K562 (cell line): ENCODE results near the gene CD1E. TPM values are rescaled to one million over a fixed set of nuclear protein-coding genes. Genes with fewer than 3 reads are reported as not detected.

Source experiments
- ATAC-seq: fragments of 200-7000 bp; cut with Tn5 transposase; 3 replicates; pipeline ENCODE4 v1.9.1; 2020; ENCODE audit warnings: moderate library complexity
- BruUV-seq: library from RNA; stranded (reverse); fragments of 400-500 nt; replicated peaks from 2 replicates; lab custom pipeline; 2021; lab: Mats Ljungman, UMichigan
- CTCF ChIA-PET: fragments of 300-600 bp; formaldehyde crosslinking; extraction: SDS; loops from one replicate; lab custom pipeline; 2021; ENCODE audit warnings: low intra/inter-chr PET ratio; lab: Yijun Ruan, JAX
- POLR2A ChIA-PET: fragments of 300-600, 350-650 bp; sonication (Branson Sonifier 250); formaldehyde crosslinking; extraction: SDS; loops from one replicate; lab custom pipeline; 2021; ENCODE audit warnings: antibody characterized with exemption, inconsistent platforms; lab: Yijun Ruan, JAX
- DNase-seq, 4 experiments: peaks; one replicate each; pipeline versions ENCODE4 v3.0.0 to v3.0.0-alpha.2; 2011 to 2018; ENCODE audit warnings: low spot score in 3 of 4, mixed read lengths in 3 of 4; ENCODE audit errors: extremely low read depth in 1 of 4
- FAIRE-seq: peaks from 2 replicates; lab custom pipeline; 2011; peaks lifted over from hg19 to GRCh38; lab: Jason Lieb, UNC
- H2AFZ ChIP-seq: 2 replicates; pipeline ENCODE4 v1.6.0; 2011; ENCODE audit warnings: low read depth, low read length, control low read depth, inconsistent platforms
- H3K27ac ChIP-seq: fragments of 200-600 bp; 3 replicates; pipeline ENCODE4 v1.8.0; 2011; ENCODE audit warnings: low read depth, mild to moderate bottlenecking, control low read depth, inconsistent platforms, low read length, moderate library complexity, mixed read lengths; ENCODE audit errors: extremely low read depth
- H3K27me3 ChIP-seq, 2 experiments: fragments of 300-600 bp in 1 of 2; 2 replicates in 1 of 2; 3 replicates in 1 of 2; pipeline versions ENCODE4 v1.6.0 to v1.8.0; 2011; ENCODE audit warnings: inconsistent platforms in 2 of 2, low read length in 2 of 2, mild to moderate bottlenecking in 1 of 2, mixed read lengths in 1 of 2, moderate library complexity in 1 of 2; ENCODE audit not compliant: control insufficient read depth in 2 of 2, insufficient read depth in 2 of 2
- H3K36me3 ChIP-seq: fragments of 300-600 bp; 3 replicates; pipeline ENCODE4 v1.8.0; 2011; ENCODE audit warnings: mild to moderate bottlenecking, low read length, inconsistent platforms; ENCODE audit not compliant: control insufficient read depth, insufficient read depth
- H3K4me1 ChIP-seq, 2 experiments: fragments of 200-600 bp in 1 of 2; replicated peaks in 1 of 2; 2 replicates in 1 of 2; 3 replicates in 1 of 2; pipeline versions ENCODE4 v1.5.1 to v1.8.0; 2011; ENCODE audit warnings: inconsistent platforms in 2 of 2, low read length in 2 of 2, mild to moderate bottlenecking in 1 of 2, mixed read lengths in 1 of 2, moderate library complexity in 1 of 2; ENCODE audit not compliant: control insufficient read depth in 2 of 2, insufficient read depth in 2 of 2
- H3K4me2 ChIP-seq: 2 replicates; pipeline ENCODE4 v1.6.1; 2011; ENCODE audit warnings: low read length, control low read depth, inconsistent platforms, mixed read lengths; ENCODE audit not compliant: insufficient read depth
- H3K4me3 ChIP-seq: fragments of 200-600 bp; sonication (generic), shearing (Covaris generic); 2 replicates; pipeline ENCODE4 v1.5.1; 2016; ENCODE audit warnings: control low read depth, inconsistent platforms
- H3K79me2 ChIP-seq: fragments of 200-600 bp; 3 replicates; pipeline ENCODE4 v1.8.0; 2011; ENCODE audit warnings: low read length, inconsistent platforms; ENCODE audit not compliant: control insufficient read depth, insufficient read depth
- H3K9ac ChIP-seq, 2 experiments: 2 replicates each; pipeline versions ENCODE4 v1.6.0 to v1.6.1; 2011; ENCODE audit warnings: low read depth in 2 of 2, low read length in 2 of 2, control low read depth in 1 of 2, inconsistent platforms in 1 of 2, mild to moderate bottlenecking in 1 of 2, mixed read lengths in 1 of 2; ENCODE audit not compliant: insufficient read depth in 1 of 2
- H3K9me1 ChIP-seq: one replicate; pipeline ENCODE4 v1.6.0; 2011; ENCODE audit warnings: inconsistent platforms, mild to moderate bottlenecking, low read length, moderate library complexity; ENCODE audit not compliant: control insufficient read depth, insufficient read depth
- H3K9me3 ChIP-seq: replicated peaks from 2 replicates; pipeline ENCODE4 v1.5.1; 2011; ENCODE audit warnings: low read depth, low read length, inconsistent platforms; ENCODE audit not compliant: control insufficient read depth, insufficient read depth
- H4K20me1 ChIP-seq: replicated peaks from 2 replicates; pipeline ENCODE4 v1.6.1; 2011; ENCODE audit warnings: low read length, inconsistent platforms, mixed read lengths; ENCODE audit not compliant: control insufficient read depth, insufficient read depth
- CBX2 ChIP-seq: fragments of 200-600 bp; sonication (generic); IDR thresholded peaks from one replicate; pipeline ENCODE4 v1.6.1; 2012; ENCODE audit warnings: mild to moderate bottlenecking, low read length, inconsistent platforms; ENCODE audit not compliant: insufficient read depth, poor library complexity, severe bottlenecking
- CCNT2 ChIP-seq: IDR thresholded peaks from 2 replicates; pipeline ENCODE4 v1.6.1; 2011; ENCODE audit warnings: borderline replicate concordance, low read depth, mild to moderate bottlenecking, moderate library complexity, mixed read lengths, low read length; ENCODE audit not compliant: insufficient read length; ENCODE audit errors: extremely low read depth
- EGR1 ChIP-seq: fragments of 450-650 bp; conservative IDR thresholded peaks from 2 replicates; pipeline ENCODE4 v1.6.1; 2017; ENCODE audit warnings: mild to moderate bottlenecking
- HMGN3 ChIP-seq: IDR thresholded peaks from 2 replicates; pipeline ENCODE4 v1.6.1; 2011; ENCODE audit warnings: borderline replicate concordance, low read depth, mild to moderate bottlenecking, mixed read lengths, low read length; ENCODE audit not compliant: insufficient read length; ENCODE audit errors: extremely low read depth
- HSF4 ChIP-seq: fragments of 250-450 bp; sonication (Bioruptor Pico); IDR thresholded peaks from 2 replicates; pipeline ENCODE4 v2.1.2; 2022; ENCODE audit warnings: mild to moderate bottlenecking, moderate library complexity, borderline replicate concordance
- ZNF586 ChIP-seq: fragments of 450-650 bp; formaldehyde crosslinking; conservative IDR thresholded peaks from 2 replicates; pipeline ENCODE4 v1.4.0; 2020; ENCODE audit warnings: mild to moderate bottlenecking, moderate library complexity
- ZNF75A ChIP-seq: fragments of 450-650 bp; formaldehyde crosslinking; IDR thresholded peaks from 2 replicates; pipeline ENCODE4 v1.4.0; 2020; ENCODE audit warnings: mild to moderate bottlenecking
- WGBS: fragments of 100-300 bp; shearing (Covaris generic); methylation state at CpG from one replicate; pipeline ENCODE4 v1.1.6; 2016; ENCODE audit warnings: low coverage, mixed read lengths; ENCODE audit not compliant: insufficient coverage; ENCODE audit errors: missing lambda C conversion rate; 5-methylcytosine and 5-hydroxymethylcytosine counted together
- in situ Hi-C: fragments of 300-500 bp; cut with MboI; formaldehyde crosslinking; loops from 4 replicates; pipeline ENCODE4 v1.15.0; 2018; ENCODE audit warnings: inconsistent platforms, mixed read lengths
- intact Hi-C: fragments of 100-400 bp; cut with micrococcal nuclease; formaldehyde crosslinking; loops from 2 replicates; pipeline ENCODE4 v1.14.2; 2022
- polyA plus RNA-seq, 8 experiments: library from polyadenylated mRNA; depleted of rRNA in 4 of 8; stranded (reverse) in 5 of 8; unstranded in 3 of 8; fragments of >200 nt; fragmentation: Nextera tagmentation in 2 of 8; fragmentation: Illumina TruSeq in 1 of 8; extraction: Ambion mirVana in 2 of 8; extraction: Trizol in 1 of 8; gene quantifications; 2 replicates each; pipeline versions ENCODE4 v1.2.1 to v1.2.3, GENCODE V29; 2011 to 2014; ENCODE audit warnings: inconsistent platforms in 1 of 8, missing spikeins in 1 of 8
- total RNA-seq, 7 experiments: library from RNA; depleted of rRNA in 6 of 7; stranded (reverse); fragments of >200 nt in 6 of 7; fragmentation: Illumina TruSeq in 2 of 7; extraction: Trizol in 2 of 7; gene quantifications; 2 replicates each; pipeline versions ENCODE4 v1.2.1 to v1.2.3, GENCODE V29; 2011 to 2021; ENCODE audit warnings: low replicate concordance in 1 of 7
- TF ChIP-seq, protein P1 (sequence below): fragments of 250-450 bp; sonication (Bioruptor Pico); IDR thresholded peaks from 2 replicates; pipeline ENCODE4 v1.4.0; 2020; ENCODE audit warnings: mild to moderate bottlenecking, moderate library complexity, borderline replicate concordance
- TF ChIP-seq, protein P2 (sequence below): sonication (generic); formaldehyde crosslinking; IDR thresholded peaks from 2 replicates; pipeline ENCODE4 v1.8.0; 2023; ENCODE audit warnings: mild to moderate bottlenecking, missing genetic modification reagents

The CD1E gene
- total and polyA plus RNA-seq, 9 of the 15 experiments (the other 6 are each of a cell fraction or from before 2014, with no cell fraction given) = not detected

DNA sequence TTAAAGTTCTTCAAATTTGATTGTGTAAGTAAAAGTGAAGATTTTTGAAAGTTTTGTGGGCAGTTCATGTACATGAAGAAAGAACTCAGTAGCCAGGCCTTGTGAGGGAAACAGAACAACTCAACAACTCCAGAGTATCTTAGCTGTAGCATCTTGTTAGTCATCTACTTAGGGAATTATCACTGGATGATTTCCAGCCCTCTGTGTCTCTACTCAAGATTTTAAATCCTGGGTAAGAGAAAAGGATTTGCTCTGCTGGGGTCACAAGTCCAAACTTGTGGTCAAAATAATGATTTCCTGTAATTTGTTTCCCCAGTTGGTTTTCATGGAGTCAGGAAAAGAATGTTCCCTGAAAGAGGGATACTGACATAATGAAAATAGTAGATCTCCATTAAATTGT, 37.4 kb downstream of the CD1E start (continued):
- TF ChIP-seq, protein P1, sequence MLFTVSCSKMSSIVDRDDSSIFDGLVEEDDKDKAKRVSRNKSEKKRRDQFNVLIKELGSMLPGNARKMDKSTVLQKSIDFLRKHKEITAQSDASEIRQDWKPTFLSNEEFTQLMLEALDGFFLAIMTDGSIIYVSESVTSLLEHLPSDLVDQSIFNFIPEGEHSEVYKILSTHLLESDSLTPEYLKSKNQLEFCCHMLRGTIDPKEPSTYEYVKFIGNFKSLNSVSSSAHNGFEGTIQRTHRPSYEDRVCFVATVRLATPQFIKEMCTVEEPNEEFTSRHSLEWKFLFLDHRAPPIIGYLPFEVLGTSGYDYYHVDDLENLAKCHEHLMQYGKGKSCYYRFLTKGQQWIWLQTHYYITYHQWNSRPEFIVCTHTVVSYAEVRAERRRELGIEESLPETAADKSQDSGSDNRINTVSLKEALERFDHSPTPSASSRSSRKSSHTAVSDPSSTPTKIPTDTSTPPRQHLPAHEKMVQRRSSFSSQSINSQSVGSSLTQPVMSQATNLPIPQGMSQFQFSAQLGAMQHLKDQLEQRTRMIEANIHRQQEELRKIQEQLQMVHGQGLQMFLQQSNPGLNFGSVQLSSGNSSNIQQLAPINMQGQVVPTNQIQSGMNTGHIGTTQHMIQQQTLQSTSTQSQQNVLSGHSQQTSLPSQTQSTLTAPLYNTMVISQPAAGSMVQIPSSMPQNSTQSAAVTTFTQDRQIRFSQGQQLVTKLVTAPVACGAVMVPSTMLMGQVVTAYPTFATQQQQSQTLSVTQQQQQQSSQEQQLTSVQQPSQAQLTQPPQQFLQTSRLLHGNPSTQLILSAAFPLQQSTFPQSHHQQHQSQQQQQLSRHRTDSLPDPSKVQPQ (CRISPR knock-in tag) = no peak
- TF ChIP-seq ZNF75A (CRISPR knock-in tag) (no peak), EGR1 (no peak)

DNA sequence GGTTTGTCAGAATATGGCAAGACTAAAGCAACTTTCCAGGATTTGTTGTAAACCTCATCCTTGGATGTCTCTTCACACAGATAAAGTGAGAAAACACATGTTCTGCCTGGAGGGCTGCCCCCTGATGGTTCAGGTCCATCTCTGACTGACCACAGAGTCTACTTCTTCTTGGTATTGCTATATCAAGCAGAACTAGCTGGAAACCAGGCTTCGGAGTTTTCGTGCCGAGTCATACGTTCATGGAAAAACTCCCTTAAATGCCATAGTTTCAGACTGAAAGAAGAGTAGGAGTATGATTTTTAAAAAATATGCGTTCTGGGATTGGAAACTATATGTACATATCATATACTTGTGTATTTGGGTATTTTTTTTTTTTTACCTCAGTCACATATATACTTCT, 39.8 kb downstream of the CD1E start:
- ChIA-PET POLR2A (no interaction called here), CTCF (no interaction called here)
- no peaks in the 10 kb centered on the region for H3K9me1 ChIP-seq
- intact Hi-C loops = no loop called here
- no peaks in the 10 kb centered on the region for H3K36me3 ChIP-seq
- DNase-seq (no peak), ATAC-seq (no peak), FAIRE-seq (no peak)
- BruUV-seq = no TSS peak
- H3K9ac ChIP-seq = no peak overlapping the region
- no peak overlapping the region for H3K4me3 ChIP-seq
- in situ Hi-C loops = no loop called here
- H3K79me2 ChIP-seq = no peaks in the 10 kb centered on the region
- no peaks in the 10 kb centered on the region for H4K20me1 ChIP-seq
- no peak overlapping the region for H3K27ac ChIP-seq
- no peaks in the 10 kb centered on the region for H3K4me1 ChIP-seq
- no peak overlapping the region for H3K4me2 ChIP-seq
- 3% methylated on average over 5 of the region's 5 CpGs for WGBS
- TF ChIP-seq ZNF586 (CRISPR knock-in tag) (no peak), HMGN3 (no peak), HSF4 (CRISPR knock-in tag) (no peak), CCNT2 (no peak), CBX2 (no peak)
- TF ChIP-seq, protein P2, sequence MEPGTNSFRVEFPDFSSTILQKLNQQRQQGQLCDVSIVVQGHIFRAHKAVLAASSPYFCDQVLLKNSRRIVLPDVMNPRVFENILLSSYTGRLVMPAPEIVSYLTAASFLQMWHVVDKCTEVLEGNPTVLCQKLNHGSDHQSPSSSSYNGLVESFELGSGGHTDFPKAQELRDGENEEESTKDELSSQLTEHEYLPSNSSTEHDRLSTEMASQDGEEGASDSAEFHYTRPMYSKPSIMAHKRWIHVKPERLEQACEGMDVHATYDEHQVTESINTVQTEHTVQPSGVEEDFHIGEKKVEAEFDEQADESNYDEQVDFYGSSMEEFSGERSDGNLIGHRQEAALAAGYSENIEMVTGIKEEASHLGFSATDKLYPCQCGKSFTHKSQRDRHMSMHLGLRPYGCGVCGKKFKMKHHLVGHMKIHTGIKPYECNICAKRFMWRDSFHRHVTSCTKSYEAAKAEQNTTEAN (CRISPR knock-in tag) = no peak
- TF ChIP-seq, all 486 proteins: peak for 0
- Histone ChIP-seq H2AFZ (no peak overlapping the region), H3K9me3 (no peaks in the 10 kb centered on the region), H3K27me3 (no peaks in the 10 kb centered on the region)
